Activated T-cell treated with anti-CD3 and anti-CD28 coated beads, Interleukin-2, amount 50 U/mL, for 24 hours (primary cell): ENCODE results near the gene CCNY.
A peak's percentile ranks its signal among the peaks of the same experiment; 100 is the strongest.

Experiments
- DNase-seq: peaks from one replicate; pipeline ENCODE4 v3.0.0-alpha.2; 2020
- H3K27ac Mint-ChIP-seq: 2 replicates; pipeline ENCODE4 v1.8.0; 2020; ENCODE audit warnings: mild to moderate bottlenecking, mixed read lengths
- H3K27me3 Mint-ChIP-seq: 2 replicates; pipeline ENCODE4 v1.8.0; 2020; ENCODE audit warnings: mixed read lengths
- H3K36me3 Mint-ChIP-seq: 2 replicates; pipeline ENCODE4 v1.8.0; 2020; ENCODE audit warnings: low read depth, mixed read lengths
- H3K4me1 Mint-ChIP-seq: 2 replicates; pipeline ENCODE4 v1.8.0; 2020; ENCODE audit warnings: low read depth, mixed read lengths
- H3K4me3 Mint-ChIP-seq: 2 replicates; pipeline ENCODE4 v1.8.0; 2020; ENCODE audit warnings: mild to moderate bottlenecking, moderate library complexity, mixed read lengths
- H3K9me3 Mint-ChIP-seq: 2 replicates; pipeline ENCODE4 v1.8.0; 2020; ENCODE audit warnings: mixed read lengths

CCNY gene

DNA sequence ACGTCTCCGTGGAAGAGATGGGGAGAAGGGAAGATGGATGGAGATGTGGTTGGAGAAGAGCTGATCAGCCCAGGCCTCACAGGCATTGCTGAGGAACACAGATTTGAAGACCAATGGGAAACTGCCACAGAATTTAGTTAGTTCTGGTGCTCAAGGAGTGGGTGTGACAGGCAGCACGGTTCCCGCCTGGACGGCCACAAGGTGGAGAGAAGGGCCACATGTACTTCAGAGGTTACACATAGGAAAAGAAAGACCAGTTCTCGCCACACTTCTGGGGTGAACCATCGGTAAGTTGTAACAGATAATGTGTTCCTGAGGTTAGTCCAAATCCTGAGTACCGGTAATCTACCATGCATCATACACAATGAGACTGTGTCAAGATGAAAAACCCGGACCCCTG, 239.3 kb downstream of the CCNY start:
- Mint-ChIP-seq H3K4me1 (no peaks in the 10 kb centered on the region), H3K27ac (peak overlapping the region; percentile 15), H3K9me3 (peaks cover 8% of the 10 kb centered on the region), H3K36me3 (peaks cover 45% of the 10 kb centered on the region), H3K27me3 (no peaks in the 10 kb centered on the region), H3K4me3 (no peak overlapping the region)
- DNase-seq = no peak

DNA sequence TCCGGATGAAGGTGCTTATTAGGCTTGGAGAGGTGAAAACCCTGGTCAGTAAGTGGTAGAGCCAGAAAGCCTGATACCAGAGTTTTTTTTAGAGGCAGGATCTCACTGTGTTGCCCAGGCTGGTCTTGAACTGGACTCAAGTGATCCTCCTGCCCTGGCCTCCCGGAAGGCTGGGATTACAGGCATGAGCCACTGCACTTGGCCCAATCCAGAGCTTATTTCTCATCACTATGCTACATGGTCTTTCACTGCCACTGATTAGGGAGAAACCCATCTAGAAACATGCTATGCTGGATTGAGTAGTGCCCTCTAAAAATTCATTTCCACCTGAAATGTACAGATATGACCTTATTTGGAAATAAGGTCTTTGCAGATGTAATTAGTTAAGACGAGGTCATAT, 240.4 kb downstream of the CCNY start:
- no peak overlapping the region for H3K27ac Mint-ChIP-seq
- H3K36me3 Mint-ChIP-seq = peaks cover 35% of the 10 kb centered on the region
- H3K4me1 Mint-ChIP-seq = no peaks in the 10 kb centered on the region
- H3K27me3 Mint-ChIP-seq = no peaks in the 10 kb centered on the region
- no peak overlapping the region for H3K4me3 Mint-ChIP-seq
- peaks cover 8% of the 10 kb centered on the region for H3K9me3 Mint-ChIP-seq
- DNase-seq = no peak

DNA sequence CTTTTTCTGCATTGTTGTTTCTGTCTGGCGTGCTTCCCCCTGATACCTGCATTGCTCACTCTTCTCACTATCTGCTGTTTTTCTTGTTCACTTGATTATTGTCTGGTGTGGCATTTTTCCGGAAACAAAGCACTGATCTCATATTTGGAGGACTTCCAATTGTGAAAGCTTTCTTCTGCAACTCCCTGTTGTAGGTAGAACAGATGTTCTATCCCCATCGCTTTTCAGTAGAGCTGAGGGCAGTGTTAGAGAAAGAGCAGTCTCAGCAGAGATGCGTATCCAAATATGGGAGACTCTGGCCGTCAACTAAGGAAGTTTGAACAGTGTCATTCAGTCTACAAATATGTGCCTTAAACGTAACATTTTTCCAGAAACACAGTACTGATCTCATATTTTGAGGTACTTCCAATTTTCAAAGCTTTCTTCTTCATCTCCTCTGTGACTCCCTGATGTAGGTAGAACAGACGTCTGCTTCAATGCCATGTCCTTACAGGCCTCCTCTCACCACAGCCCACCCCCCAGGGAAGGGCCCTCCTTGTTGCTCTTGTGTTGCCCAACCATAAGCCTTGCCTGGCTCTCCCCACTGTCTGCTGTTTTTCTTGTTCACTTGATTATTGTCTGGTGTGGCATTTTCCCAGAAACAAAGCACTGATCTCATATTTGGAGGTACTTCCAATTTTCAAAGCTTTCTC, 241.8 kb downstream of the CCNY start:
- H3K27me3 Mint-ChIP-seq = no peaks in the 10 kb centered on the region

DNA sequence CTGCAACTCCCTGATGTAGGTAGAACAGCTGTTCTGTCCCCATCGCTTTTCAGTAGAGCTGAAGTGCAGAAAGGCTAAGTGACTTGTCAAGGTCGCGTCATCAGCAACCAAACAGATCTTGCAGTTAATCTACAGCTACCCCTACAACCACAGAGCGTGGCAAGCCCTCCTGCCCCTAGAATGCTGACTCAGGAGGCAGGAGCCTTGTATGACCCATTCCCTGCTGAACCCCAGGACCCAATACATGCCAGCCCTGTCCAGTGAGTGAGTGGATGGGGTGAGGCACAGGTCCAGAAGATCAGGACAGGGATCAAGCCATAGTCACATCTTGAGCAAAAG, 242.3 kb downstream of the CCNY start:
- Mint-ChIP-seq H3K9me3 (peaks cover 8% of the 10 kb centered on the region), H3K27me3 (no peaks in the 10 kb centered on the region), H3K27ac (no peak overlapping the region), H3K36me3 (peaks cover 21% of the 10 kb centered on the region), H3K4me3 (no peak overlapping the region), H3K4me1 (no peaks in the 10 kb centered on the region)
- DNase-seq = no peak

More for the DNA sequence above, 241.8 kb downstream of the CCNY start:
- Mint-ChIP-seq H3K4me1 (no peaks in the 10 kb centered on the region), H3K27ac (no peak overlapping the region), H3K36me3 (peaks cover 25% of the 10 kb centered on the region), H3K4me3 (no peak overlapping the region), H3K9me3 (peaks cover 8% of the 10 kb centered on the region)
- DNase-seq = no peak

DNA sequence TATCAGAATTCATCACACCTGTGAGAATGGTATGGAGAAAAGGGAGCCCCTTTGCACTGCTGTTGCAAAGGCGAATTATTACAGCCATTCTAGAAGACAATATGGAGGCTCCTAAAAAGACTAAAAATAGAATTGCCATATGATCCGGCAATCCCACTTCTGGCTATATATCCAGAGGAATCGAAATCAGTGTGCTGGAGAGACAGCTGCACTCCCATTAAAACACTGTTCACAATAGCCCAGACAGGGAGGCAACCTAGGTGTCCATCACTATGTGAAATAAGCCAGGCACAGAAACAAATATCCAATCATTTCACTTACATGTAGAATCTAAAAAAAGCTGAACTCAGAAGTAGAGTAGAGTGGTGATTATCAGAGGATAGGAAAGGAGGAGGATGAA, 242.8 kb downstream of the CCNY start:
- Mint-ChIP-seq H3K27ac (no peak overlapping the region), H3K4me3 (no peak overlapping the region), H3K4me1 (no peaks in the 10 kb centered on the region), H3K9me3 (peaks cover 8% of the 10 kb centered on the region), H3K36me3 (peaks cover 16% of the 10 kb centered on the region), H3K27me3 (no peaks in the 10 kb centered on the region)
- no peak for DNase-seq

DNA sequence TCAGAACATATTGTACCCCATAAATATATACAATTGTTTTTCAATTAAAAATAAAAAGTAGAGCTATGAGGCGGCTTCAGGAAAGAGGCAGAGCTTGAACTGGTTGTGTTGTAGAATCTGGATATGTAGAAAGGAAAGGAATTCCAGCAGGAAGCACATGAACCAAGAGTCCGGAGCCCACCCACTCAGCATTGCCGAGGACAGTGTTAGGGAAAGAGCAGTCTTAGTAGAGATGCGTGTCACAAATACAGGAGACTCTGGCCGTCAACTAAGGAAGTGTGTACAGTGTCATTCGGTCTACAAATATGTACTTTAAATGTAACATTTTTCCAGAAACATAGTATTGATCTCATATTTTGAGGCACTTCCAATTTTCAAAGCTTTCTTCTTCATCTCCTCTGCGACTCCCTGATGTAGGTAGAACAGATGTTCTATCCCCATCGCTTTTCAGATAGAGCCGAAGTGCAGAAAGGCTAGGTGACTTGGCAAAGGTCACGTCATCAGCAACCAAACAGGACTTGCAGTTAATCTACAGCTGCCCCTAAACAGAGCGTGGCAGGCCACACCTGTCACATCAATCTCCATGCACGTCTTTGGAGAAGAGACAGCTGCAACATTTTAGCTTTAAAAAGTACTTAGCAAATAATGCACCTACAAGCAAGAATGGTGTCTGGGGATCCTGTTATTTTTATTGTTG, 243.6 kb downstream of the CCNY start:
- Mint-ChIP-seq H3K27me3 (no peaks in the 10 kb centered on the region), H3K27ac (no peak overlapping the region), H3K4me3 (no peak overlapping the region), H3K36me3 (peaks cover 9% of the 10 kb centered on the region), H3K4me1 (no peaks in the 10 kb centered on the region), H3K9me3 (peaks cover 8% of the 10 kb centered on the region)
- no peak for DNase-seq

DNA sequence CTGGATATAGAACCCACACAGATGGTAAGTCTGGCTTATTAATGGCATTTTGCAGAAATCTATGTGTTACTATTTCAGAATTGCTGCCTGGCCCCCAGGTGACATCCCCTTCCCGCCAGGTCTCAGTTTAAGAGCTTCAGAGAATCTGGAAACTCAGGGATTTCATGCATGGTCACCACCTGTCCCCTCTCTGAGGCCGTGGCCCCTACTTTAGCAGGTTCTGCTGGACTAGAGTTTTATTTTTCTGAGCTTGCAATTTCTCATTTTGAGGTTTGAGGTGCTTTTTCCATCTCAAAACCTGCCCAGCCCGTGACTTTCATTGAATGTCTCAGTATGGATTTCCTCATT, 244.1 kb downstream of the CCNY start:
- peaks cover 3% of the 10 kb centered on the region for H3K36me3 Mint-ChIP-seq
- no peak overlapping the region for H3K4me3 Mint-ChIP-seq
- DNase-seq = no peak
- no peaks in the 10 kb centered on the region for H3K27me3 Mint-ChIP-seq
- H3K9me3 Mint-ChIP-seq = peaks cover 6% of the 10 kb centered on the region
- no peaks in the 10 kb centered on the region for H3K4me1 Mint-ChIP-seq
- H3K27ac Mint-ChIP-seq = no peak overlapping the region

DNA sequence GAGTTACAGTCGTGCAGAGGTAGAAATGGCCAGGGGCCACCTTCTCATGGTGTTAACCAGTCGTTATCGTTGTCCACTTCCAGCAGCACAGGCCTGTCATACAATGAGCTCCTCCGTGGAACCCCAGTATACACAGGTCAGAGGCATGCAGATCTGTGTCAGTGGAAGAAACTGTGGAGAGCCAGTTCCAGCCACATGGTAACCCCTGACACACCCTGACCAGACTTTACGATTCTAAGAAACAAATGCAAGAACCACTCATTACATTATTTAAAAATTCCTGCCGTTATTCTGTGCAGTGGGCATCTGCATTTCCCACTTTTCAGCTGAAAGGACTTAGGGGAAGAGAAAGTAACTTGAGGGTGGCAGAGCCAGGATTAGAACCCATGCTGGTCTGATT, 245.3 kb downstream of the CCNY start:
- Mint-ChIP-seq H3K4me3 (no peak overlapping the region), H3K36me3 (no peaks in the 10 kb centered on the region), H3K4me1 (no peaks in the 10 kb centered on the region), H3K27ac (no peak overlapping the region), H3K27me3 (no peaks in the 10 kb centered on the region), H3K9me3 (peaks cover 4% of the 10 kb centered on the region)
- DNase-seq = no peak

DNA sequence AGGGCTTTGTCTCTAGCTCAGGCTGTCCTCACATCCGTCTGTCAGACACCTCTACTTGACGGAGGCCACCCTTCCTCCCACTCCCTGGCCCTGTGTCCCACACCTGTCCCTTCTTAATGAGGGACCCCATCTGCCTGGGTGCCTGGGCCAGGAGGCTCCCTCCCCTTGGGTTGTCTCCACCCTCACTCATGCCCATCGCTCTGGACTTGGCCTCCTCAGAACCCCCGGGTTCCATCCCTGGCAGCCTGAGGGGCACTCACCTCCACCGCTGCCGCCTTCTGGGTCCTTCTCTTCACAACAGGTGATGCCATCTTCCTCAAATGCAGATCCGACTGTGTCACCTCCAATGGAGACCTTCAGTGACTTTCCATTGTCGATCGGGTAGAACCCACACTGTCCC, 248.6 kb downstream of the CCNY start:
- no peak overlapping the region for H3K4me3 Mint-ChIP-seq
- no peak for DNase-seq
- H3K27me3 Mint-ChIP-seq = peaks cover 7% of the 10 kb centered on the region

DNA sequence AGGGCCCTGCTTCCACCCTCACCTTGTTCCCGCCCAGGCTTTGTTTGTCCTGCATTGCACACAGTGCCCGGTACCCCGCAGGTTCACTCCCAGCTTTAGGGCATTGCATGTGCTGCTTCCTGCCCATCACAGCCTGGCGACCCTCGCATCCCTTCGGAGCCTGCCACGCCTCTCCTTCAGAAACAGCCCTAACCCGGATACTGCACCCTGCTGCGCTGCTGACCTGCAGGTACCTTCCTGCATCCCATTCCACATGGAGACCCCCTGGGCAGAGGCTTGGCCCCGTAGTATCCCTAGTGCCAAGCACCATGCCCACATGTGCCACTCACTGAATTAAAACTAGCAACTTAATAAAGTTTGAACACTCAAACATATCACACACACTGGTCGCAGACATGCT, 249.0 kb downstream of the CCNY start:
- no peaks in the 10 kb centered on the region for H3K4me1 Mint-ChIP-seq
- H3K27ac Mint-ChIP-seq = no peak overlapping the region
- no peaks in the 10 kb centered on the region for H3K9me3 Mint-ChIP-seq
- H3K4me3 Mint-ChIP-seq = no peak overlapping the region
- H3K27me3 Mint-ChIP-seq = peaks cover 7% of the 10 kb centered on the region
- H3K36me3 Mint-ChIP-seq = no peaks in the 10 kb centered on the region
- DNase-seq = no peak

More for the DNA sequence above, 248.6 kb downstream of the CCNY start:
- Mint-ChIP-seq H3K9me3 (no peaks in the 10 kb centered on the region), H3K27ac (no peak overlapping the region), H3K4me1 (no peaks in the 10 kb centered on the region), H3K36me3 (no peaks in the 10 kb centered on the region)

DNA sequence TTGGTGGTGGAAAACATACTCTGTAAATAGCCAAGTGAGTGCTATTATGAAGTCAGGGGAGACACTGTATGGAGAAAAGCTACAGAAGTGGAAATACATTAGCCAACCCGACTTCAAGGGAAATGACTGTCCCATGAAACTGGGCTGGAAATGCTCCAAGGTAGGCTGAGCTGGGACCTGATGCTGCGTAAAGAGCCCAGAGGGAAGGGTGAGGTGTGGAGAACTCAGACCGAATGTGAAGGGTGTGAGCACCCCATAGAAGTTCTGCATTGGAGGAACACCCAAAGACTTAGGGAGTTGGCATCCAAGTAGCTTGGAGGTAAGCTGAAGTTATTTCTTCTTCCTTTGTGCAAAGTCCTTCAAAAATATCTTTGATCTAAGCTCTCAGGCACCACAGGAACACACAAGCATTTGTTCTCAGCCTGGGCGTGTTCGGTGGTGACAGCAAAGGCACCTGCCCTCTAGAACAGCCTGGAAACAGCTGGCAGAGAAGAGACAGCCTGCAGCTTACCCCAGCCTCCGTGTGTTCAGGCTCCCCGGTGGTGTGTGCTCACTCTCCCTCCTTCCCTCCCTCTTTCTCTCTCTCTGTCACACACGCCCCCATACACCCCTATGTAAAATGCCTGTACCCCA, 249.7 kb downstream of the CCNY start:
- no peaks in the 10 kb centered on the region for H3K36me3 Mint-ChIP-seq
- H3K4me1 Mint-ChIP-seq = no peaks in the 10 kb centered on the region
- no peak overlapping the region for H3K4me3 Mint-ChIP-seq
- H3K27ac Mint-ChIP-seq = no peak overlapping the region
- peaks cover 3% of the 10 kb centered on the region for H3K9me3 Mint-ChIP-seq
- no peak for DNase-seq
- H3K27me3 Mint-ChIP-seq = peaks cover 11% of the 10 kb centered on the region

DNA sequence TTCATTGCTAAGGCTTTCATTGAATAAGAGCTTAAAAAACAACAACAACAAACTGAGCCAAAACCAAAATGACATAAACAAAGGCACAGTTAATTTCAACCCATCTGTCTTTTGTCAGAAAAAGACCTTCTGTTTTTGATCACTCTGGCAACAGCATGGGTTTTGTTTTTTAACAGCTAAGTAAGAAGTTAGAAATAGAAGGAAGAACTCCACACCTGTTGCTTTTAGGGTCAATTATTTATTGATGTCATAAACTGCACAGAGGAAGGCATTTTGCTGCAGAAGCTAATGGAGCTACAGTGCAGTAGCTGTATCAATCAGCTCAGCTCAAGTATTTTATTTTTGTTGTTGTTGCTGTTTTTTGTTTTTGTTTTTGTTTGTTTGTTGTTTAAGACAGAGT, 252.5 kb downstream of the CCNY start:
- H3K9me3 Mint-ChIP-seq = peaks cover 13% of the 10 kb centered on the region
- H3K4me3 Mint-ChIP-seq = no peak overlapping the region
- H3K4me1 Mint-ChIP-seq = no peaks in the 10 kb centered on the region
- peaks cover 17% of the 10 kb centered on the region for H3K27me3 Mint-ChIP-seq
- H3K27ac Mint-ChIP-seq = no peak overlapping the region
- DNase-seq = no peak
- H3K36me3 Mint-ChIP-seq = no peaks in the 10 kb centered on the region

DNA sequence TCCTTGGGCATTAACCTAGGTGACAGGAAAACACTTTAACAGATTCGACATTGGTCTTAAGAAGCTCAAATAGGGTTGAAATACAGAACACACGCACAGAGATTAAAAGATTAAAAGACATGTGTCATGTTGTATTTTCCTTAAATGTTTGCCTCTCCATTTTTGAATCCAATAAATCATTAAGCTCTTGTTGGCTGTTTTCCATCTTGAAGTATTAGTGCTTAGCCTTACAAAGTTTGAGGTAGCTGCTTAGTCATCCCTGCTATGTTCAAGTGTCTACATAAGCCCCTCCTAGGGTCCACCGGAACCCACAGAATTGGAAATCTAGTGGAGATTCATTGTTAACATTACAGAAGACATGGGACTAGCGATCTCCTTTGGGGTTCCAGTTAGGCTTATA, 256.1 kb downstream of the CCNY start:
- Mint-ChIP-seq H3K27ac (no peak overlapping the region), H3K4me3 (no peak overlapping the region), H3K27me3 (peaks cover 17% of the 10 kb centered on the region), H3K9me3 (peaks cover 13% of the 10 kb centered on the region), H3K4me1 (no peaks in the 10 kb centered on the region), H3K36me3 (no peaks in the 10 kb centered on the region)
- no peak for DNase-seq

DNA sequence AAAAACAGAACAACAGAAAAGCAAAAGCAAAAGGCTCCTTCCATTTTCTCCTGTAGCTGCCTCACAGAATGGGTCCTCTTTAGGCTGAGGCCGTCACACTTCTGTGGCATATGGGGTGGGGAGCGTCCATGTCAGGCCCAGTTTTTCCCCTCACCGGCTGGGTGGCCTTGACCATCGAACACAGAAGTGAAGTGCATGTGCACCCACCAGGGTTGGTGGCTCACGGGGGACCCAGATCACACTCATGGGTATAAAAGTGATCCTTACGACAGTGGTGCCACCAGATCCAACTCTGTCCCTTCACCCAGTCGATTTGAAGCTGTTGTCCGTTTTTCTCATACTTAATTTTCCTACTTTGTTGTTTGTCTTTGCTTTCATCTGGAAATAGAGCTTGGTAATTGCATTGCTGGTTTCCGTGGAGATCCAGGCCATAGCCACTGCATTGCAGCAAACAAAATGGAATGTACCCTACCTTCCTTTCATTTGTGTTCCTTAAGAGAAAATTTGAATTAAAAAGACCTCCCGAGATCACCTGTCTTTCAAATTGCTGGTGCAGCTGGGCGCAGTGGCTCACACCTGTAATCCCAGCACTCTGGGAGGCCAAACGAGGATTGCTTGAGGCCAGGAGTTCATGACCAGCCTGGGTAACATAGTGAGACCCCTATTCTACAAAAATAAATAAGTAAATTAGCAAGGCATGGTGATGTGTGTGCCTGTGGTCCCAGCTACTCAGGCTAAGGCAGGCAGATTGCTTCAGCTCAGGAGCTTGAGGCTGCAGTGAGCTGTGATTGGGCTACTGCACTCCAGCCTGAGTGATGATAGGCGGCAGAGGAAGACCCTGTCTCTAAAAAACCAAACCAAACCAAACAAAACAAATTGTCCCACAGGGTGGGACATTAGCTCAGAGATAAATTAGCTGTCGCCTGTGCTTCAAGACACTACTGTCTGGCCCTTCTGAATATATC, 258.1 kb downstream of the CCNY start:
- no peak for DNase-seq
- Mint-ChIP-seq H3K27me3 (peaks cover 15% of the 10 kb centered on the region), H3K4me1 (no peaks in the 10 kb centered on the region), H3K4me3 (no peak overlapping the region), H3K27ac (no peak overlapping the region), H3K9me3 (peaks cover 13% of the 10 kb centered on the region), H3K36me3 (no peaks in the 10 kb centered on the region)
